Measurements from ENCODE around the gene VSTM2L. TPM values are rescaled to one million over a fixed set of nuclear protein-coding genes. Genes with fewer than 3 reads are reported as not detected.
"Not testable (repeated sequence)": the region's sequence is repeated elsewhere in the genome, so short reads cannot be mapped to it uniquely, and the experiment has no call there.

The VSTM2L gene, protein sequence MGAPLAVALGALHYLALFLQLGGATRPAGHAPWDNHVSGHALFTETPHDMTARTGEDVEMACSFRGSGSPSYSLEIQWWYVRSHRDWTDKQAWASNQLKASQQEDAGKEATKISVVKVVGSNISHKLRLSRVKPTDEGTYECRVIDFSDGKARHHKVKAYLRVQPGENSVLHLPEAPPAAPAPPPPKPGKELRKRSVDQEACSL
- total RNA-seq (not detected), polyA plus RNA-seq (not detected), total RNA-seq (0 reads per million in 6 experiments)

DNA sequence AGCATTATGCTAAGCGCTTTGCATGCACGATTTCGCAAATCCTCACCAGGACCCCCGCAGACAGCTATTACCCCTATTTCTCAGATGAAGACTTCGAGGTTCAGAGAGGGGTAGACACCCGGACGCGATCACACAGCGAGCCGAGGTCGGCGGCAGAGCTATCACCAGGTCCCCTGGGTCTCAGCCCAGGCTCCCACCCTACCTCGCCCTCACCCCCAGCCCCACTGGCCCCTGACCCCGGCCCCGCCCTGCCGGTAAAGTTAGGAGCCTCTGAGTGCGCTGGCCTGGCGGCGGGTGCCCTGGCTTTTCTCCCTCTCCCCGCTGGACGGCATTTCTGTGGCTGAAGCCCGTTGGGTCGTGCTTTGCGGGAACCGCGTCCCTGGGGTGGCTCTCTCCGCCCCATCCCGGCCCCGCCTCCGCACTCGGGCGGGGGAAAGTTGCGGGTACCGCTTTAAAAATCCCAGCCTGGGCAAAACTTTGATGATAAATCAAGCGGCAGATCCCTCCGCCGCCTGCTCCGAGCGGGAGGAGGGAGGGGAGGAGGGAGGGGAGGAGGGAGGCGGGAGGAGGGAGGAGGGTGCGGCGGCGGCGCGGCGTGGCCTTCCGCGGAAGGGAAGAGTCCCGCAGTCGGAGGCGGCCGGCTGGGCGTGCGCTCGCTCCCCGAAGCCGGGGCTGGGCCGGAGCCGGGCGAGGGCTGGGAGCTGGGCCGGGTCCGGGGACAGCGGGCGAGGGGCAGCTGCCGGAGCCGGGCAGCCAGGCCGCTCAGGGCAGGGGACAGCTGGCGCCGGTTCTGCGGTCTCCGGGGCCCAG lies at the start of gene VSTM2L:
VSTM2L (plus strand) TSS at position 624 of the 810 bp plus-strand sequence. CDS start 224 bp downstream, outside the sequence.
- peaks cover 11 to 22% (median 13%) of the 10 kb centered on the region in 4 donors for H3K4me1 Mint-ChIP-seq
- ATAC-seq (no peak), DNase-seq (no peak)
- H3K27me3 Mint-ChIP-seq, result peaks cover 36 to 84% (median 58%) of the 10 kb centered on the region in 5 donors
- peaks cover 0 to 4% (median 0%) of the 10 kb centered on the region in 9 donors for H3K9me3 Mint-ChIP-seq
- POLR2A ChIA-PET, result no interaction called here
- H3K36me3 Mint-ChIP-seq, result peaks cover 0 to 8% (median 8%) of the 10 kb centered on the region in 3 donors
- peak within 1 kb of the TSS in 2 of 10 donors; percentile 52 to 89 for H3K27ac Mint-ChIP-seq
- peak within 1 kb of the TSS; percentile 43 to 86 (median 80) for H3K4me3 Mint-ChIP-seq

DNA sequence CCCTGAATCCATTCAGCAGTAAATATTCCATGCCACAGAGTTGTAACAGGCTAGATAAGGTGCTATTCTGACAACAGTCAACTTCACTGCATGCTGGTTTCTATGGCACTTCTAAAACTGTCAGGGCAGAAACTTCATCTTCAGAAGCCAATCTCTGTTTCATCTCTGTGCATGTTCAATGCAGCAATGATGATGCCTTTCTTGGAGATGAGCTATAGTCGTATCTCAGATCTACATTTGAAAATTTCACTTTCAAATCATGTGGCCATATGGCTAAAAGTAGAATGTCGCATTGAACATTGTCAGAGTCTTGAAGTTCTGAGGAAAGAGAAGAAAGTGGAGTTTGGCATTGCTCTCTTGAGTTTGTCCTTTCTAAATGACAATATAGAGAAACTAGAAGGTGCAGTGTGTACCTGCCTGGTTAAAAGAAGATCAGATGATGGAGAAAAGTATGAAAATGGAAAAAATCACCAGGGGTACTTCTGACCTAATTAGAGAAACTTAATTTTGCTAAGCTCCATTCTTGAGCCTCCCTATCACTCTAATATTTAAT lies 49.0 kb upstream of the VSTM2L start:
- no peak overlapping the region for H3K27ac Mint-ChIP-seq
- no peaks in the 10 kb centered on the region for H3K27me3 Mint-ChIP-seq
- no peaks in the 10 kb centered on the region for H3K9me3 Mint-ChIP-seq
- H3K4me3 Mint-ChIP-seq, result no peak overlapping the region
- H3K36me3 Mint-ChIP-seq, result peaks cover 0 to 73% (median 13%) of the 10 kb centered on the region in 3 donors
- DNase-seq (no peak), ATAC-seq (no peak)
- peaks cover 0 to 5% (median 0%) of the 10 kb centered on the region in 4 donors for H3K4me1 Mint-ChIP-seq
- POLR2A ChIA-PET, result no interaction called here

DNA sequence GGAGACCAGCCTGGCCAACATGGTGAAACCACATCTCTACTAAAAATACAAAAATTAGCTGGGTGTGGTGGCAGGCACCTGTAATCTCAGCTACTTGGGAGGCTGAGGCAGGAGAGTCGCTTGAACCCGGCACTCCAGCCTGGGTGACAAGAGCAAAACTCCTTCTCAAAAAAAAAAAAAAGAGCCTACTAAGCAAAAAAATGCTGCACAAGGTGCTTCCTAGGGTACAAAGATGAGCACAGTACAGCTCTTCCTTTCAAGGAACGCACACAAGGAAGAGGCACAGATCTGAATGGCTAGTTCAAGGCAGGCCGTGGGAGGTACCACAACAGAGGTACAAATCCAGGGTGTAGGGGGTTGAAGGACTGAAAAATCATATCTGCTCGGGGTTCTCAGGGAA lies 46.9 kb upstream of the VSTM2L start:
- Mint-ChIP-seq H3K27ac (peak overlapping the region in 1 of 10 donors; percentile 23), H3K36me3 (peaks cover 0 to 74% (median 22%) of the 10 kb centered on the region in 3 donors)
- H3K4me3 Mint-ChIP-seq, POLR2A ChIA-PET, H3K9me3 Mint-ChIP-seq, H3K4me1 Mint-ChIP-seq, H3K27me3 Mint-ChIP-seq, DNase-seq, ATAC-seq: not testable (repeated sequence)

- ATAC-seq, result no peak
- DNase-seq, result no peak
- POLR2A ChIA-PET, result no interaction called here
- Mint-ChIP-seq H3K27ac (peak overlapping the region in 1 of 10 donors; percentile 83), H3K4me1 (peaks cover 0 to 5% (median 0%) of the 10 kb centered on the region in 4 donors), H3K27me3 (no peaks in the 10 kb centered on the region), H3K4me3 (no peak overlapping the region), H3K9me3 (no peaks in the 10 kb centered on the region), H3K36me3 (peaks cover 0 to 76% (median 16%) of the 10 kb centered on the region in 3 donors)
These were observed 45.8 kb upstream of the VSTM2L start for GRCh38 chr20:37856932-37857660.

- H3K27me3 Mint-ChIP-seq, result no peaks in the 10 kb centered on the region
- POLR2A ChIA-PET, result no interaction called here
- ATAC-seq (no peak), DNase-seq (no peak)
- H3K4me3 Mint-ChIP-seq, result no peak overlapping the region
- H3K4me1 Mint-ChIP-seq, result peaks cover 0 to 5% (median 0%) of the 10 kb centered on the region in 4 donors
- peaks cover 0 to 82% (median 24%) of the 10 kb centered on the region in 3 donors for H3K36me3 Mint-ChIP-seq
- no peaks in the 10 kb centered on the region for H3K9me3 Mint-ChIP-seq
- peak overlapping the region in 1 of 10 donors; percentile 22 for H3K27ac Mint-ChIP-seq
These were observed 43.3 kb upstream of the VSTM2L start for GRCh38 chr20:37859406-37860171.

DNA sequence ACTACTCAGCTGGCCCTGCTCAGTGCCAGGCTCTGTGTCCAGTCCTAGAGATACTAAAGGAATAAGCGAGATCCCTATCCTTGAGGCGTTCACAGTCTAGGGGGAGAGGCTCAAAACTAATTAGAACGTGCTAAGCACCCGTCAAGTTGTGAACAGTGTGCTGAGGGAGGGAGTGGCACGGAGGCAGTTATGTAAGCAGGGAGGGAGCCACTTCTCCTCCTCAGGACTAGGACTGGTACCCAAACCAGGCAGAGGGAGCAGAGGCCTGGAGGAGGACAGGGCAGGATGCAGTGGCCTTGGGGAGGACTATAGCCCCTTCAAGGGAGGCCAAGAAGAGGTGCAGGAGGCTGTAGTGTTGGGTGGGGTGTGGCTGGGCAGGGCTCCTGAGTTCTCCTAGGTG lies 39.6 kb upstream of the VSTM2L start:
- Mint-ChIP-seq H3K4me3 (no peak overlapping the region), H3K27ac (peak overlapping the region in 2 of 10 donors; percentile 26 to 83), H3K36me3 (peaks cover 0 to 78% (median 17%) of the 10 kb centered on the region in 3 donors), H3K9me3 (no peaks in the 10 kb centered on the region), H3K27me3 (no peaks in the 10 kb centered on the region), H3K4me1 (peaks cover 0 to 2% (median 0%) of the 10 kb centered on the region in 4 donors)
- DNase-seq (no peak), ATAC-seq (no peak)
- POLR2A ChIA-PET, result no interaction called here

DNA sequence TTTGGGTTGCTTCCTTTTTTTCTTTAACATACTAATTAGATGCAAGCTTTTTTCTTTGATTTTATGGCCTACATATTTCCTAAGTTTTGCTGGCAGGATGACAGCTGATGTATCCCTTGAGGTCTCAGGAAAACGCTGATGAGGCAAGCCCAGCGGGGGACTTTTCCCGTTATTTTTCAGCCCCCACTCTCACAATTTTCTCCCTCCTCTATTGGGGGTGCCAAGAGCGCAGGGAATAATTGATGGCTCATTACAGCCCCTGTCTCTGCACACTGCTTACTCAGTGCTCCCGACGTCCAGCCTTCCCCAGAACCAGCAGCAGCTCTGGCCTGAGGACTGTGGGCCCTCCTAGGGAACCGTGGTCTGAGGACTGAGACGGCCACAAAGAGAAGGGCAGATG lies 38.6 kb upstream of the VSTM2L start:
- no peaks in the 10 kb centered on the region for H3K27me3 Mint-ChIP-seq

DNA sequence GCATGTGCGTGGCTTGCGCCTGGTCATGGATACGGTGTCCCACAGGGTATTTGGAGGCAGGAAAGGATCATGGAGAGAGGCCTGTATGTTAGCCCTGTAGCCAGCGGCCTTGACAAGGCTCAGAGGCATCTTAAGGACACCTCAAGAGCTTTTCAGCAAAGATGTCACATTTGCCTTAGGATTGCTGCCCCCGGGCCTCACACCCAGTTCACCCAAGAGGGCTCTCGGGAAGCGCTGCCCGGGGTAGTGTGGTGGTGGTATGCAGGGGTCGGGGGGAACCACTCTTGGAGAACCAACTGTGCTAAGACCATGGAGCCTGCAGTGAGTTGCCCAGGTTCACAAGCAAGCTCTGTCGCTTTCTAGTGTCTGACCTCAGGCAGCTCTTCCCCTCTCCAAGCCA lies 36.9 kb upstream of the VSTM2L start:
- H3K27ac Mint-ChIP-seq, result peak overlapping the region in 1 of 10 donors; percentile 13
- H3K4me1 Mint-ChIP-seq, result peaks cover 0 to 7% (median 0%) of the 10 kb centered on the region in 4 donors
- POLR2A ChIA-PET, result no interaction called here
- ATAC-seq (no peak), DNase-seq (no peak)
- no peaks in the 10 kb centered on the region for H3K27me3 Mint-ChIP-seq
- no peak overlapping the region for H3K4me3 Mint-ChIP-seq
- H3K36me3 Mint-ChIP-seq, result peaks cover 8 to 78% (median 18%) of the 10 kb centered on the region in 3 donors
- H3K9me3 Mint-ChIP-seq, result no peaks in the 10 kb centered on the region

More for the DNA sequence above, 38.6 kb upstream of the VSTM2L start:
- H3K36me3 Mint-ChIP-seq, result peaks cover 0 to 77% (median 16%) of the 10 kb centered on the region in 3 donors
- POLR2A ChIA-PET, result no interaction called here
- ATAC-seq, result no peak
- H3K4me1 Mint-ChIP-seq, result peaks cover 0 to 3% (median 0%) of the 10 kb centered on the region in 4 donors
- H3K4me3 Mint-ChIP-seq, result peak overlapping the region in 1 of 10 donors; percentile 67
- H3K27ac Mint-ChIP-seq, result peak overlapping the region in 2 of 10 donors; percentile 28 to 66
- no peaks in the 10 kb centered on the region for H3K9me3 Mint-ChIP-seq
- no peak for DNase-seq

- POLR2A ChIA-PET, result no interaction called here
- H3K9me3 Mint-ChIP-seq, result no peaks in the 10 kb centered on the region
- no peak for DNase-seq
- no peak overlapping the region for H3K4me3 Mint-ChIP-seq
- H3K4me1 Mint-ChIP-seq, result peaks cover 0 to 7% (median 0%) of the 10 kb centered on the region in 4 donors
- no peak for ATAC-seq
- H3K27ac Mint-ChIP-seq, result peak overlapping the region in 2 of 10 donors; percentile 65 to 78
- peaks cover 8 to 79% (median 18%) of the 10 kb centered on the region in 3 donors for H3K36me3 Mint-ChIP-seq
- H3K27me3 Mint-ChIP-seq, result no peaks in the 10 kb centered on the region
These were observed 35.4 kb upstream of the VSTM2L start for GRCh38 chr20:37867289-37868195.

DNA sequence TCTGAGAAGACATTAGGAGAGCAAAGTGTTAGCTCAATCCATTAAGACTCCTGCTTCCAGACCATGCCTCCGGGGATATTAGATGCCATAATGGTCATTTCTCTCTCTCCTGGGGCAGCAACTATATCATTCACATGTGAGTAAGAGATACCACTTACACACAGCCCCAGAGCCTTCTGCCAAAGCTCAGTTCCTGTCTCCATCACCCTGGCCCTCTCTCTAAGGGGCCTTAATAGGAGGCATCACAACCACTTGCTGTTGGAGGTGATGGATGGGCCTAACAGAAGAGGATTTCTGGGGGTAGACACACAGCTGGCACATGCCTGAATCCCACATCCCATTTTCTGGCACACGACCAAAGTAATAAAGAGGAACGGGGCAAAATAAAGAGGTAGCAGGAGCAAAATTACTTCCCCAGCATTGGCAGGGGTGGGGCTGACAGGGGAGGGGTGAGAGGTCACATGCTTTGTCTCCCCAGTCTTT lies 34.0 kb upstream of the VSTM2L start:
- POLR2A ChIA-PET, result no interaction called here
- no peak for ATAC-seq
- peaks cover 8 to 73% (median 16%) of the 10 kb centered on the region in 3 donors for H3K36me3 Mint-ChIP-seq
- no peak for DNase-seq
- no peaks in the 10 kb centered on the region for H3K9me3 Mint-ChIP-seq
- no peak overlapping the region for H3K27ac Mint-ChIP-seq
- no peaks in the 10 kb centered on the region for H3K27me3 Mint-ChIP-seq
- peaks cover 0 to 7% (median 0%) of the 10 kb centered on the region in 4 donors for H3K4me1 Mint-ChIP-seq
- H3K4me3 Mint-ChIP-seq, result no peak overlapping the region

GRCh38 chr20:37869334-37869861 lies 33.5 kb upstream of the VSTM2L start:
- Mint-ChIP-seq H3K9me3 (no peaks in the 10 kb centered on the region), H3K4me1 (peaks cover 0 to 7% (median 0%) of the 10 kb centered on the region in 4 donors), H3K36me3 (peaks cover 8 to 73% (median 16%) of the 10 kb centered on the region in 3 donors), H3K4me3 (no peak overlapping the region), H3K27me3 (no peaks in the 10 kb centered on the region), H3K27ac (peak overlapping the region in 2 of 10 donors; percentile 10 to 65)
- ATAC-seq (no peak), DNase-seq (no peak)
- POLR2A ChIA-PET, result no interaction called here

All from naive thymus-derived CD8-positive, alpha-beta T cell (primary cell).